ENCODE results near the gene GLB1L. TPM values are rescaled to one million over a fixed set of nuclear protein-coding genes. Genes with fewer than 3 reads are reported as not detected.
"Not testable (repeated sequence)": the region's sequence is repeated elsewhere in the genome, so short reads cannot be mapped to it uniquely, and the experiment has no call there.

Gene GLB1L
- total RNA-seq, 1 donor from 2014 or later = 5.7 TPM

GRCh38 chr2:219281588-219281987, 36.3 kb upstream of the GLB1L start:
- intact Hi-C loops (cut with micrococcal nuclease) = no loop called here

- intact Hi-C loops (cut with micrococcal nuclease) = no loop called here
Observed at GRCh38 chr2:219280651-219281050, 35.4 kb upstream of the GLB1L start.

GRCh38 chr2:219279916-219280516, 34.8 kb upstream of the GLB1L start:
- intact Hi-C loops (cut with micrococcal nuclease) = loop anchor here (1.0 to 10.0 kb wide), 11 partner anchors 15 to 1010 kb away; partner anchors contain the start of genes AAMP, ABCB6, ANKZF1 and ATG9A

DNA sequence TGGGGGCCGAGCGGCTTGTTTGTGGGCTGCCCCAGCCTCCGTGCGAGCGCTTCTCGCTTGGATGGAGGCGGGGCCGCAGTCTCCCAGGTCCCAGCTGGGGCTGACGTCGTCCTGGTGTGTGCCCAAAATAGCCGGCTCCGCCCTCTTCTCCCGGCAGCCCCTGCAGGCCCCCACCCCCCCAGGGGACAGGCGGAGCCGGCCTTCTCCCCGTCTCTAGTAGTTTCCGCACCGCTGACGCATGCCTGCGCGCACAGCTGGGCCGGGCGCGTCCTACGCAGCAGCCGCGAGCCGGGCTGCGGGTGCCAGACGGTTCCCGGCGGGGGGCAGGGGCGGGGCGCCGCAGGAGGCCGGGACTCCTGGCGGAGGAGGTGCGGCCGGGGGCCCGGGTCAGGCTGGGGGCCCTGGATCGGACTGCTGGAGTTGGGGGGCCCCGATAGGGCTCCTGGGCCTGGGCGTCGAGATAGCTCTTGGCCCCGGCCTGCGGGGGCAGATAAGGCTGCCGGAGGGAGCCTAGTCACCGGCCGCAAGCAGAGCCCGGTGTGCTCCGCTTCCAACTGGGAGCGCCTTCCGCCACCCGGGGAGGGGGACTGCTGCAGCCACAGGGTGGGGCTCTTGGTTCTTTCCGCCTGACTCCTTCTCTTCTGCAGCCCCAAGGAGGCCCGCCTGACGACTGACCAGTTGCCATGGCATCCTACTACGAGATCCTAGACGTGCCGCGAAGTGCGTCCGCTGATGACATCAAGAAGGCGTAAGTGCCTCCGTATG, 34.1 kb upstream of the GLB1L start, which contains the start of gene DNAJB2:
TSS of gene DNAJB2 (plus strand) at position 216 of the 765 bp plus-strand sequence. CDS start at position 684, 468 bp downstream.
- intact Hi-C loops (cut with micrococcal nuclease) = loop anchor here (1.0 to 10.0 kb wide), 11 partner anchors 16 to 1009 kb away; partner anchors contain the start of genes AAMP, ABCB6, ANKZF1 and ATG9A

- intact Hi-C loops (cut with micrococcal nuclease) = loop anchor here (1.0 to 10.0 kb wide), 11 partner anchors 17 to 1008 kb away; partner anchors contain the start of genes AAMP, ABCB6, ANKZF1 and ATG9A
Observed at GRCh38 chr2:219278655-219279150, 33.5 kb upstream of the GLB1L start.

DNA sequence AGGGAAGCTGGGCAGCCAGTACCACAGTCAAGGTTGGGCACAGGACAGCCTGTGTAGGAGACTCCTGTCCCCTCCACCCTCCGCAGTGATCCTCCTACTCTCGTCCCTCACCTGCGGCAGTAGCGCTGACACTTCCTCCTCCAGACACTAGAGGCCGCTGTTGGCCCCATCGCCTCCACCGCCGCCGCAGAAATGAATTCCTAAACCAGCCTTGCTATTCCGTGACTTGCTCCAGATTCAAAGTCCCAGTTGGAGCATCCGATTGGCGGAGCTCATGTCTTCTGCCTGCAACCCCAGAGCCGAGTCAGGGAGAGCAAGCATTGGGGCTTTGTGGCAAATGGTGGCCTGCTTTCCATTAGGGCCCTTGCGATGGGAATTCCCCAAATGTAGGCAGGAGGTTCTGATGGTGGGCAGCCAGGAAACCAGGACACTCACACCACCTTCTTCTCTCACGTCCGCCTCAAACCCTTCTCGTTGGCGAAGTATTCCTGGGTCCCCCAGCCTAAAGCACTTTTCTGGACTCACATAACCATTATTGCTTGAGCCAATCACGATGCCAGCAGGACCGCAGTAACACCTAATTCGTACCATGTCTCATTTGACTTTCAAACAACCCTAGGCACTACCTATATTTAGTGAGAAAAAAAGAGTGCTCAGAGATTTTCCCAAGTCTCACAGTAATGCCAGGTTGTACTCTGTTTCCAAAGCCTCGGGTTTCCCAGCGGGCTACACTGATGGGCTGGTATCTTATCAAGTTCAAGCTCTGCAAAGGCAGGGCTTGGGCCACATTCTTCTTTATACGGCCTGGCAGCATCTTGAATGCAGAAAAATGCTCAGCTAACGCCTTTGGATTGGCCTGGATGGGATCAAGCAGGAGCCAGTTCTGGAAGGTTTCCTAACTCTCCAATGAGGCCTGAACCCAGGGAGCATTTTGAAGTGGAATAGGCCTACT, 32.7 kb upstream of the GLB1L start:
- intact Hi-C loops (cut with micrococcal nuclease) = loop anchor here (10.0 kb wide), 1 partner anchor 217 kb away; the partner anchor contains the start of gene GMPPA

DNA sequence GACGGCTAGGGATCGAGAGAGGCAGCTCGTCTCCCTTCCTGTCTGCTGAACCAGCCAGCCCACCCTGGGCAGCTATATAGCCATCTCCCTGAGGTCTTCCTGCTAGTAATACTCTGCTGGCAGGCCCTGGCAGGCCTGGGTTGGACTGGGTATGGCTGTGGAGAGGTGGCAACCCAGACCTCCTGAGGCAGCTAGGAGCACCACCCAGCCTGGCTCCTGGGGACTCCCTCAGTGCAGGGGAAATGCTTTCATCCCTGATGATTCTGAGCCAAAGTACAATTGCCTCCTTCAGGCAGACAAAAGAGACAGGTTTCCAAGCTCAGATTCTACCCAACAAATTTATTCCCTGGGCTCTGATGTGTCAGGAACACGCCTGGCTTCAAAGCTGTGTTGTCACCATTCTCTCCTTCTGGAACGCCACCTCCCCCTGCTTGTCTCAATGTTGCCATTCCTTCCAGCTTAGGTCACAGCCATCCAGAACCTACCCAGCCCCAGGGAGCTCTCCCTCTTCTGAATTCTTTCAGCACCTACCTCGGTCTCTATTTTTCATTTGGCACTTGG, 29.2 kb upstream of the GLB1L start:
- intact Hi-C loops (cut with micrococcal nuclease) = loop anchor here (10.0 kb wide), 1 partner anchor 220 kb away; the partner anchor contains the start of gene GMPPA

GRCh38 chr2:219273937-219274336, 28.7 kb upstream of the GLB1L start:
- intact Hi-C loops (cut with micrococcal nuclease) = loop anchor here (10.0 kb wide), 1 partner anchor 221 kb away; the partner anchor contains the start of gene GMPPA

DNA sequence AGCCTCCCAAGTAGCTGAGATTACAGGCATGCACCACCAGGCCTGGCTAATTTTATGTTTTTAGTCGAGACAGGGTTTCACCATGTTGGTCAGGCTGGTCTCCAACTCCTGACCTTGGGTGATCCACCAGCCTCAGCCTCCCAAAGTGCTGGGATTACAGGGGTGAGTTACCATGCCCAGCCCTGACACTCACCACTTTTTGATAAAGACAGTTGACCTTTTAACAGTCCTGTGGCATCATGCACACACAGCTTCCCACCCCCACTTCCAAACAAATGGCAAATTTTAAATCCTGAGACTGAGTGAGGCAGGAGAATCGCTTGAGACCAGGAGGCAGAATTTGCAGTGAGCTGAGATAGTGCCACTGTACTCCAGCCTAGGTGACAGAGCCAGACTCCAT, 27.8 kb upstream of the GLB1L start:
- intact Hi-C loops (cut with micrococcal nuclease) = loop anchor here (10.0 kb wide), 1 partner anchor 222 kb away; the partner anchor contains the start of gene GMPPA

DNA sequence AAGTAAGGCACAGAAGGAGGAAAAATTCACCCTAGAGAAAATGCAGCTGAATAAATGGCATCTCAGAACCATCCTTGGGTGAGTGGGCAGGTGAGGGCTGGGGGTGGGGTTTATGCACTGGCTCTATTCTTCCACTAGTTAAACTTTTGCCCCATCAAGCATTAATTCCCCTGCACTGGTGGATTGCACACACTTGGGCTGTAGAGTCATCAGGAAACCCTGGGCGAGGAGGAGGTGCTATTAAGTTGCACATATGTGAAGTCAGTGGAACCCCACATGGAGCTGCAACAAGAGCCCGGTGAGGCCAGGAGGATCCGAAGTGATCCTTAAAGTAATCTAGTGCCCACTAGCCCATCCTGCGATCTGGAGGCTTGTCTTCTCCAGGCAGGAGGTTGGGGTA, 27.1 kb upstream of the GLB1L start:
- intact Hi-C loops (cut with micrococcal nuclease) = loop anchor here (10.0 kb wide), 1 partner anchor 222 kb away; the partner anchor contains the start of gene GMPPA

GRCh38 chr2:219271021-219271420, 25.8 kb upstream of the GLB1L start:
- intact Hi-C loops (cut with micrococcal nuclease) = loop anchor here (10.0 kb wide), 1 partner anchor 224 kb away; the partner anchor contains the start of gene GMPPA

DNA sequence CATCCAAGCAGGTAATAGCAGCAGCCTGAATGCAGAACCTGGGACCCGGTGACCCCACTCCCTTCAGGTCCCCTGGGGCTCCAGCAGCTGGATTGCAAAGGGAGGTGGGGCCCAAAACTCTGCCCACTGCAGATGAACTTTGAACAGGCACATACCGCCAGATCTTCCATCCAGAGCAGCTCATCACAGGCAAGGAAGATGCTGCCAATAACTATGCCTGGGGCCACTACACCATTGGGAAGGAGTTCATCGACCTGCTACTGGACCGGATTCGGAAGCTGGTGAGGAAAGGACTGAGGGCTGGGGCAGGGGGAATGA, 24.8 kb upstream of the GLB1L start:
- intact Hi-C loops (cut with micrococcal nuclease) = loop anchor here (10.0 kb wide), 1 partner anchor 225 kb away; the partner anchor contains the start of gene GMPPA

- intact Hi-C loops (cut with micrococcal nuclease) = loop anchor here (10.0 kb wide), 1 partner anchor 225 kb away; the partner anchor contains the start of gene GMPPA
Observed at GRCh38 chr2:219269362-219270054, 24.3 kb upstream of the GLB1L start.

DNA sequence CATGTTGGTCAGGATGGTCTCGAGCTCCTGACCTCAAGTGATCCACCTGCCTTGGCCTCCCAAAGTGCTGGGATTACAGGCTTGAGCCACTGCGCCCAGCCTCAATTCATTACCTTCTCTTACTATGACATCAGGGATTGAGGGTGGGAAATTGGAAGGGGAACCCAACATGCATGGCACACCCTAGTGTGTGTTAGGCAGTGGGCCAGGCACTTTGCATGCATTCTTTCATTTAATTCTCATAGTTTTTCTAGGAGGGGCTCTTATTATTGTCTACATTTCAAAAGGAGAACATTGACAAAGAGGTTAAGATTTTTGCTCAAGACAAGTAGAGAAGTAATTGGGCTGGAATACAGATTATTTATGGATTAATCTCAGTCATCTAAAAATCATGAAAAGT, 23.1 kb upstream of the GLB1L start:
- intact Hi-C loops (cut with micrococcal nuclease) = no loop called here

DNA sequence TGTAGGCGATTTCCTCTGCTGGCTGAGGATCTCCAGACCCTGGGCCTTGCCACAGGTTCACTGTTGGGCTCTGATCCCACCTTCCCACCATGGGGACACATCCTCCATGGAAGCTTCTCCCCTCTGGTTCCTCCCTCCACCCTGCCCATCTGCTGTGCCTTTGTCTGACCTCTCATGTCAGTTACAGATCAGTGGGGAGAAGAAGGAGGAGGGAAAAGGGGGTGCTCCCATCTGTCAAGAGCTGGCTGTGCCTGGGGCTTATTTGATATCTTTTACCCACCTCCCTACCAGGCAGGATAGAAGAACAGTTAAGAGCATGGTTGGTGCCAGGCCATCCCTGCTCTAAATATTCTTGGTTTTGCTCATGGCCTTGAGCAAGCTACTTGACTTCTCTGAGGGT, 21.6 kb upstream of the GLB1L start:
- intact Hi-C loops (cut with micrococcal nuclease) = no loop called here

DNA sequence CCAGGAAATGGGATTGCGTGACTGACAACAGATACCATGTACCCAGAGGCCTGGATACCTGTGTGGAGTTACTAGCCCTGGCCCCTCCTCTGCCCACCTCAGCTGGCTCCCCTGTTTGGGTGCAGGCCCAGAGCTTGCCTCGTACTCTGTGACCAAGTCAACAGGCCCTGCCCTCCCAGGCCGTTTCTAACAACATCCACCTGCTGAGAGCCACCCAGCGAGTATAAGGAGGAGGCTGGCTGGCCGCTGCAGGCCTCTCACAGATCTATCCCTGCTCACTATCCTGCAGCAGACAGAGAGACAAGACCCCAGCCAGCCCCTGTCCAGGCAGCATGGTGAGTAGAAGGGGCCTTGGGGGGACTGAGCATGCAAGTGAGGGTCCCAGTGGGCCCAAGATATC, 21.0 kb upstream of the GLB1L start:
- intact Hi-C loops (cut with micrococcal nuclease) = no loop called here

GRCh38 chr2:219261024-219261855, 16.0 kb upstream of the GLB1L start:
- intact Hi-C loops (cut with micrococcal nuclease) = no loop called here

GRCh38 chr2:219258942-219259341, 13.7 kb upstream of the GLB1L start:
- intact Hi-C loops (cut with micrococcal nuclease) = not testable (repeated sequence)
